H1 (cell line): ENCODE data around the gene PHC2. TPM values are rescaled to one million over a fixed set of nuclear protein-coding genes. Genes with fewer than 3 reads are reported as not detected.

Experiments used
- CTCF ChIA-PET: fragments of 300-600 bp; sonication (Branson Sonifier 250); formaldehyde crosslinking; loops from one replicate; lab custom pipeline; 2021; ENCODE audit not compliant: partially characterized antibody; lab: Charles Lee
- POLR2A ChIA-PET: fragments of 300-600 bp; sonication (Branson Sonifier 250); formaldehyde crosslinking; loops from one replicate; lab custom pipeline; 2021; ENCODE audit warnings: inconsistent platforms; ENCODE audit not compliant: partially characterized antibody; lab: Charles Lee
- DNase-seq, 2 experiments: peaks; one replicate each; pipeline versions ENCODE4 v3.0.0 to v3.0.0-alpha.2; 2010 to 2022; ENCODE audit warnings: low spot score in 2 of 2, low read depth in 1 of 2, mixed read lengths in 1 of 2
- FAIRE-seq: peaks from 2 replicates; lab custom pipeline; 2011; peaks lifted over from hg19 to GRCh38; lab: Jason Lieb, UNC
- H2AFZ ChIP-seq: 2 replicates; pipeline ENCODE4 v1.8.1; 2012; ENCODE audit warnings: low read length, inconsistent platforms
- H2AK5ac ChIP-seq: 2 replicates; pipeline ENCODE4 v1.6.1; 2013; ENCODE audit warnings: low read depth, low read length
- H2BK120ac ChIP-seq: replicated peaks from 2 replicates; pipeline ENCODE3; 2013; ENCODE audit warnings: low read depth, low read length, inconsistent platforms
- H2BK12ac ChIP-seq: 2 replicates; pipeline ENCODE4 v1.6.1; 2013; ENCODE audit warnings: low read depth, low read length
- H2BK15ac ChIP-seq: 2 replicates; pipeline ENCODE4 v1.6.1; 2013; ENCODE audit warnings: low read length
- H2BK20ac ChIP-seq: 2 replicates; pipeline ENCODE4 v1.6.1; 2013; ENCODE audit warnings: low read length
- H2BK5ac ChIP-seq: 2 replicates; pipeline ENCODE4 v1.6.1; 2013; ENCODE audit warnings: low read depth, low read length
- H3K14ac ChIP-seq: 2 replicates; pipeline ENCODE4 v1.6.1; 2013; ENCODE audit warnings: inconsistent platforms; ENCODE audit not compliant: insufficient read length
- H3K18ac ChIP-seq: 2 replicates; pipeline ENCODE4 v1.6.1; 2013; ENCODE audit warnings: low read length; ENCODE audit errors: extremely low read depth
- H3K23ac ChIP-seq: 2 replicates; pipeline ENCODE4 v1.6.1; 2013; ENCODE audit warnings: inconsistent platforms; ENCODE audit not compliant: insufficient read length
- H3K23me2 ChIP-seq: 2 replicates; pipeline ENCODE4 v1.6.1; 2013; ENCODE audit warnings: low read depth, low read length
- H3K27ac ChIP-seq: 2 replicates; pipeline ENCODE4 v1.6.1; 2011; ENCODE audit warnings: low read depth, low read length, inconsistent platforms
- H3K27me3 ChIP-seq, 4 experiments: replicated peaks in 1 of 4; 1 replicate in 1 of 4; 2 replicates in 3 of 4; pipeline versions ENCODE4 v1.6.1 to v1.8.1; 2011 to 2013; ENCODE audit warnings: low read length in 3 of 4, mild to moderate bottlenecking in 3 of 4, inconsistent platforms in 2 of 4, mixed read lengths in 2 of 4, moderate library complexity in 1 of 4; ENCODE audit not compliant: control insufficient read depth in 3 of 4, insufficient read depth in 3 of 4; ENCODE audit errors: extremely low read depth in 1 of 4
- H3K36me3 ChIP-seq, 4 experiments: 2 replicates each; pipeline versions ENCODE4 v1.6.1 to v1.8.1; 2011 to 2013; ENCODE audit warnings: mild to moderate bottlenecking in 4 of 4, low read length in 3 of 4, moderate library complexity in 2 of 4, control low read depth in 1 of 4, inconsistent platforms in 1 of 4; ENCODE audit not compliant: insufficient read depth in 4 of 4, control insufficient read depth in 2 of 4
- H3K4ac ChIP-seq: replicated peaks from 2 replicates; pipeline ENCODE3; 2013; ENCODE audit warnings: low read length, low read depth, mixed read lengths, inconsistent platforms; ENCODE audit not compliant: insufficient read length
- H3K4me1 ChIP-seq, 4 experiments: replicated peaks in 1 of 4; 1 replicate in 1 of 4; 2 replicates in 3 of 4; pipeline versions ENCODE4 v1.6.1 to v1.8.1; 2011 to 2013; ENCODE audit warnings: low read length in 3 of 4, inconsistent platforms in 2 of 4, mixed read lengths in 1 of 4; ENCODE audit not compliant: insufficient read depth in 4 of 4, control insufficient read depth in 3 of 4
- H3K4me2 ChIP-seq, 2 experiments: 2 replicates each; pipeline versions ENCODE4 v1.6.1 to v1.8.1; 2011 to 2013; ENCODE audit warnings: low read depth in 2 of 2, low read length in 2 of 2, control low read depth in 1 of 2, inconsistent platforms in 1 of 2, mild to moderate bottlenecking in 1 of 2; ENCODE audit not compliant: insufficient read depth in 1 of 2
- H3K4me3 ChIP-seq, 4 experiments: fragments of 200-600, 300-600 bp in 1 of 4; sonication (generic), shearing (Covaris generic), sonication (Bioruptor Twin) in 1 of 4; 2 replicates each; pipeline versions ENCODE4 v1.5.1 to v1.8.1; 2011 to 2016; ENCODE audit warnings: low read length in 4 of 4, low read depth in 3 of 4, control low read depth in 2 of 4, inconsistent platforms in 2 of 4, mild to moderate bottlenecking in 2 of 4, mixed read lengths in 1 of 4, moderate library complexity in 1 of 4; ENCODE audit not compliant: insufficient read depth in 2 of 4; ENCODE audit errors: extremely low read depth in 1 of 4
- H3K56ac ChIP-seq: replicated peaks from 2 replicates; pipeline ENCODE3; 2013; ENCODE audit warnings: low read depth, mild to moderate bottlenecking, mixed read lengths, low read length, inconsistent platforms; ENCODE audit not compliant: insufficient read length
- H3K79me1 ChIP-seq: 2 replicates; pipeline ENCODE4 v1.6.1; 2013; ENCODE audit warnings: low read depth, low read length, control low read depth
- H3K79me2 ChIP-seq, 2 experiments: 2 replicates each; pipeline versions ENCODE4 v1.6.1 to v1.8.1; 2012 to 2013; ENCODE audit warnings: low read length in 2 of 2, mild to moderate bottlenecking in 2 of 2, inconsistent platforms in 1 of 2; ENCODE audit not compliant: insufficient read depth in 2 of 2, control insufficient read depth in 1 of 2
- H3K9ac ChIP-seq, 4 experiments: replicated peaks in 1 of 4; 1 replicate in 1 of 4; 2 replicates in 3 of 4; pipeline versions ENCODE4 v1.6.1 to v1.8.1; 2011 to 2013; ENCODE audit warnings: low read depth in 3 of 4, low read length in 3 of 4, control low read depth in 2 of 4, mild to moderate bottlenecking in 2 of 4, moderate library complexity in 2 of 4, inconsistent platforms in 1 of 4; ENCODE audit errors: extremely low read depth in 1 of 4
- H3K9me3 ChIP-seq, 2 experiments: 2 replicates each; pipeline versions ENCODE4 v1.6.1 to v1.8.1; 2012 to 2013; ENCODE audit warnings: mild to moderate bottlenecking in 2 of 2, moderate library complexity in 2 of 2, control low read depth in 1 of 2, inconsistent platforms in 1 of 2, low read depth in 1 of 2, low read length in 1 of 2, mixed read lengths in 1 of 2; ENCODE audit not compliant: insufficient read depth in 2 of 2
- H4K20me1 ChIP-seq, 2 experiments: replicated peaks in 1 of 2; 2 replicates each; pipeline versions ENCODE3 to v1.8.1; 2011 to 2013; ENCODE audit warnings: inconsistent platforms in 2 of 2, low read length in 2 of 2, mild to moderate bottlenecking in 1 of 2; ENCODE audit not compliant: insufficient read depth in 2 of 2, control insufficient read depth in 1 of 2
- H4K5ac ChIP-seq: 2 replicates; pipeline ENCODE4 v1.6.1; 2013; ENCODE audit warnings: low read length, low read depth, mixed read lengths, inconsistent platforms; ENCODE audit not compliant: insufficient read length
- H4K8ac ChIP-seq: 2 replicates; pipeline ENCODE4 v1.8.0; 2013; ENCODE audit warnings: mild to moderate bottlenecking, moderate library complexity, low read length, inconsistent platforms; ENCODE audit not compliant: insufficient read depth; ENCODE audit errors: extremely low read depth
- H4K91ac ChIP-seq: replicated peaks from 2 replicates; pipeline ENCODE3; 2013; ENCODE audit warnings: low read length, mixed read lengths, inconsistent platforms; ENCODE audit not compliant: insufficient read length
- BRCA1 ChIP-seq: IDR thresholded peaks from 2 replicates; pipeline ENCODE4 v1.6.1; 2012; ENCODE audit warnings: low read depth, low read length, improper control_type of control experiment
- CEBPB ChIP-seq: IDR thresholded peaks from 2 replicates; pipeline ENCODE4 v1.6.1; 2012; ENCODE audit warnings: low read depth, low read length
- HDAC2 ChIP-seq, 2 experiments: fragments of 300-600 bp in 1 of 2; sonication (generic) in 1 of 2; IDR thresholded peaks; 2 replicates each; pipeline ENCODE4 v1.6.1; 2011 to 2012; ENCODE audit warnings: low read depth in 2 of 2, low read length in 2 of 2, mild to moderate bottlenecking in 2 of 2, moderate library complexity in 2 of 2, borderline replicate concordance in 1 of 2, inconsistent platforms in 1 of 2
- RXRA ChIP-seq: IDR thresholded peaks from 2 replicates; pipeline ENCODE4 v1.6.1; 2011; ENCODE audit warnings: low read depth, mild to moderate bottlenecking, low read length, moderate library complexity; ENCODE audit not compliant: insufficient read depth
- WGBS, 2 experiments: shearing (Covaris generic) in 1 of 2; methylation state at CpG; one replicate each; pipeline versions ENCODE4 v1.1.6 to v1.1.7; 2013 to 2015; ENCODE audit warnings: low lambda C conversion rate in 2 of 2, mixed read lengths in 2 of 2, inconsistent platforms in 1 of 2, low coverage in 1 of 2, missing lambda C conversion rate in 1 of 2; ENCODE audit not compliant: insufficient replicate concordance in 2 of 2, insufficient coverage in 1 of 2, insufficient read length in 1 of 2; ENCODE audit errors: extremely low coverage in 1 of 2, missing lambda C conversion rate in 1 of 2; 5-methylcytosine and 5-hydroxymethylcytosine counted together
- polyA plus RNA-seq, 7 experiments: library from polyadenylated mRNA; depleted of rRNA in 3 of 7; stranded (reverse) in 5 of 7; unstranded in 2 of 7; fragments of >200 nt in 5 of 7; fragments of 200-250 nt in 2 of 7; gene quantifications; 1 replicate in 5 of 7; 2 replicates in 1 of 7; 4 replicates in 1 of 7; pipeline versions ENCODE4 v1.2.1 to v1.2.3, GENCODE V29; 2011 to 2013; ENCODE audit warnings: missing spikeins in 2 of 7, mixed read lengths in 2 of 7
- total RNA-seq: library from RNA; stranded (reverse); fragmentation: NEBNext Ultra II Directional; extraction: Animal tissue kit (Norgen Biotek cat#: 25700); gene quantifications from 2 replicates; pipeline ENCODE4 v1.2.1, GENCODE V29; 2021

PHC2 gene
- total and polyA plus RNA-seq, 2 of the 8 experiments (the other 6 are each of a cell fraction or from before 2014, with no cell fraction given), result 5.6 to 14.2 TPM

DNA sequence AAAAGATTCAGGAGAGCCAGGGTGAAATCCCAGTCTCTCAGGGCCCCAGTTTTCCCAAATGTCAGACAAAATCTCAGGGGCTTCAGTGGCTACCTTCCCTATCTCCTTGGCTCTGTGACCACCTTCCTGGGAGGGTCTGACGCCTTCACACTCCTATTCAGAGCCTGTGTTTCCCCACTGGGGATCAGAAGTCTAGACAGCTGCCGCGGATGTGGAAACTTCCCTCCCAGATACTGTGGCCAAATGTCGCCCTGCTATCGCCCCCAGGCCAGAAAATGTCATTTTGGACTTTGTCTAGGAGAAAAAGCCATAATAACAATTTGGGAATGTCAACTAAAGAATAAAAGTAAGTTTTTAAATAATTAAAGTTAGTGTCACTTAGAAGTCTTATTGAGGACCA is 125.9 kb downstream of the PHC2 start:
- H3K56ac ChIP-seq, result no peak overlapping the region
- no peak overlapping the region for H2BK20ac ChIP-seq
- WGBS, 2 experiments, result 91% methylated on average over 5 of the region's 5 CpGs; no CpG with 5 or more reads in 1 of the 2 experiments
- no peak overlapping the region for H2BK15ac ChIP-seq
- no peak overlapping the region for H3K4me2 ChIP-seq
- H3K23ac ChIP-seq, result no peak overlapping the region
- H3K4ac ChIP-seq, result no peak overlapping the region
- H3K9me3 ChIP-seq, result peaks cover 0 to 12% of the 10 kb centered on the region in 2 experiments; a peak in 1 of 4 replicates
- no peak overlapping the region for H3K27ac ChIP-seq
- H3K79me1 ChIP-seq, result no peaks in the 10 kb centered on the region
- no peak for TF ChIP-seq RXRA
- no peak for TF ChIP-seq HDAC2 (IDR thresholded peaks at IDR 0.05; ENCODE audit: borderline replicate concordance in 1 of 2, low read depth in 2 of 2, low read length in 2 of 2)
- no peak for TF ChIP-seq CEBPB
- no peak for TF ChIP-seq BRCA1
- no peaks in the 10 kb centered on the region for H4K20me1 ChIP-seq
- POLR2A ChIA-PET, result no interaction called here
- CTCF ChIA-PET, result interaction anchor here (1.3 to 3.9 kb wide), 4 partner anchors 8 to 166 kb away, joined by 4 to 31 read pairs (median 8); no protein-coding TSS in a partner anchor
- no peak overlapping the region for H2AK5ac ChIP-seq
- H3K4me3 ChIP-seq, result no peak overlapping the region
- peaks cover 0 to 4% (median 0%) of the 10 kb centered on the region in 4 experiments; a peak in 2 of 8 replicates for H3K36me3 ChIP-seq
- no peak overlapping the region for H2BK12ac ChIP-seq
- H2AFZ ChIP-seq, result no peak overlapping the region
- H3K79me2 ChIP-seq, result no peaks in the 10 kb centered on the region
- no peak for DNase-seq
- peaks cover 0 to 14% (median 3%) of the 10 kb centered on the region in 4 experiments; a peak in 5 of 7 replicates for H3K4me1 ChIP-seq
- no peak overlapping the region for H4K5ac ChIP-seq
- no peak for FAIRE-seq
- no peak overlapping the region for H4K8ac ChIP-seq
- no peak overlapping the region for H3K9ac ChIP-seq
- H3K14ac ChIP-seq, result no peak overlapping the region
- H3K18ac ChIP-seq, result no peak overlapping the region
- peaks cover 11 to 23% (median 21%) of the 10 kb centered on the region in 4 experiments for H3K27me3 ChIP-seq
- H2BK5ac ChIP-seq, result no peak overlapping the region
- H3K23me2 ChIP-seq, result peaks cover 7% of the 10 kb centered on the region; the same call in 1 of the 2 replicates
- no peak overlapping the region for H4K91ac ChIP-seq
- H2BK120ac ChIP-seq, result no peak overlapping the region
